HL-60 (cell line): ENCODE data around the gene FCHO2.

Source experiments
- DNase-seq, 2 experiments: peaks; one replicate each; pipeline ENCODE4 v3.0.0-alpha.2; 2010 to 2020; ENCODE audit warnings: low read depth in 1 of 2, low spot score in 1 of 2
- H3K27ac ChIP-seq: fragments of 250-450 bp; sonication (Bioruptor Pico); replicated peaks from 2 replicates; pipeline ENCODE4 v1.5.1; 2020; ENCODE audit warnings: mild to moderate bottlenecking, moderate library complexity
- H3K27me3 ChIP-seq: fragments of 250-450 bp; sonication (Bioruptor Pico); 2 replicates; pipeline ENCODE4 v1.5.1; 2021; ENCODE audit warnings: mild to moderate bottlenecking, moderate library complexity; ENCODE audit not compliant: insufficient read depth, poor library complexity, severe bottlenecking
- H3K4me3 ChIP-seq: replicated peaks from 2 replicates; pipeline ENCODE4 v1.5.1; 2011; ENCODE audit warnings: mild to moderate bottlenecking, control low read depth, low read length; ENCODE audit not compliant: insufficient read depth
- CTCF ChIP-seq: IDR thresholded peaks from one replicate; pipeline ENCODE4 v1.5.1; 2011; ENCODE audit warnings: low read length, control low read depth, inconsistent platforms; ENCODE audit not compliant: insufficient read depth
- GABPA ChIP-seq: IDR thresholded peaks from 2 replicates; pipeline ENCODE4 v1.6.1; 2012; ENCODE audit warnings: low read depth
- POLR2AphosphoS5 ChIP-seq: IDR thresholded peaks from 2 replicates; pipeline ENCODE4 v1.6.1; 2012; ENCODE audit warnings: low read depth
- SPI1 ChIP-seq: IDR thresholded peaks from 2 replicates; pipeline ENCODE4 v1.6.1; 2012; ENCODE audit warnings: low read depth, mild to moderate bottlenecking, borderline replicate concordance
- TF ChIP-seq, protein P1 (sequence below): IDR thresholded peaks from 2 replicates; pipeline ENCODE4 v1.6.1; 2012; ENCODE audit warnings: low read depth; ENCODE audit not compliant: insufficient replicate concordance

The FCHO2 gene

GRCh38 chr5:73044546-73044945 lies 88.7 kb downstream of the FCHO2 start:
- no peak overlapping the region for H3K27ac ChIP-seq
- no peak overlapping the region for H3K4me3 ChIP-seq
- H3K27me3 ChIP-seq, result no peaks in the 10 kb centered on the region
- TF ChIP-seq, protein P1, sequence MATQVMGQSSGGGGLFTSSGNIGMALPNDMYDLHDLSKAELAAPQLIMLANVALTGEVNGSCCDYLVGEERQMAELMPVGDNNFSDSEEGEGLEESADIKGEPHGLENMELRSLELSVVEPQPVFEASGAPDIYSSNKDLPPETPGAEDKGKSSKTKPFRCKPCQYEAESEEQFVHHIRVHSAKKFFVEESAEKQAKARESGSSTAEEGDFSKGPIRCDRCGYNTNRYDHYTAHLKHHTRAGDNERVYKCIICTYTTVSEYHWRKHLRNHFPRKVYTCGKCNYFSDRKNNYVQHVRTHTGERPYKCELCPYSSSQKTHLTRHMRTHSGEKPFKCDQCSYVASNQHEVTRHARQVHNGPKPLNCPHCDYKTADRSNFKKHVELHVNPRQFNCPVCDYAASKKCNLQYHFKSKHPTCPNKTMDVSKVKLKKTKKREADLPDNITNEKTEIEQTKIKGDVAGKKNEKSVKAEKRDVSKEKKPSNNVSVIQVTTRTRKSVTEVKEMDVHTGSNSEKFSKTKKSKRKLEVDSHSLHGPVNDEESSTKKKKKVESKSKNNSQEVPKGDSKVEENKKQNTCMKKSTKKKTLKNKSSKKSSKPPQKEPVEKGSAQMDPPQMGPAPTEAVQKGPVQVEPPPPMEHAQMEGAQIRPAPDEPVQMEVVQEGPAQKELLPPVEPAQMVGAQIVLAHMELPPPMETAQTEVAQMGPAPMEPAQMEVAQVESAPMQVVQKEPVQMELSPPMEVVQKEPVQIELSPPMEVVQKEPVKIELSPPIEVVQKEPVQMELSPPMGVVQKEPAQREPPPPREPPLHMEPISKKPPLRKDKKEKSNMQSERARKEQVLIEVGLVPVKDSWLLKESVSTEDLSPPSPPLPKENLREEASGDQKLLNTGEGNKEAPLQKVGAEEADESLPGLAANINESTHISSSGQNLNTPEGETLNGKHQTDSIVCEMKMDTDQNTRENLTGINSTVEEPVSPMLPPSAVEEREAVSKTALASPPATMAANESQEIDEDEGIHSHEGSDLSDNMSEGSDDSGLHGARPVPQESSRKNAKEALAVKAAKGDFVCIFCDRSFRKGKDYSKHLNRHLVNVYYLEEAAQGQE, result no peak
- no peak for DNase-seq

GRCh38 chr5:73045623-73046022 lies 89.8 kb downstream of the FCHO2 start:
- Histone ChIP-seq H3K27ac (no peak overlapping the region), H3K27me3 (no peaks in the 10 kb centered on the region), H3K4me3 (no peak overlapping the region)
- TF ChIP-seq SPI1 (no peak), CTCF (no peak), POLR2AphosphoS5 (no peak), GABPA (no peak)
- TF ChIP-seq, protein P1, result no peak
- DNase-seq, result no peak

- no peaks in the 10 kb centered on the region for H3K27me3 ChIP-seq
- TF ChIP-seq GABPA (no peak), CTCF (no peak), SPI1 (no peak), POLR2AphosphoS5 (no peak)
- TF ChIP-seq, protein P1, result no peak
- H3K4me3 ChIP-seq, result no peak overlapping the region
- no peak for DNase-seq
- no peak overlapping the region for H3K27ac ChIP-seq
Observed at GRCh38 chr5:73061593-73061992, 105.8 kb downstream of the FCHO2 start.

GRCh38 chr5:73066466-73066865 lies 110.6 kb downstream of the FCHO2 start:
- no peak overlapping the region for H3K4me3 ChIP-seq
- no peak for TF ChIP-seq CTCF
- no peaks in the 10 kb centered on the region for H3K27me3 ChIP-seq
- no peak overlapping the region for H3K27ac ChIP-seq
- no peak for DNase-seq
